ENCODE results near the gene PPP1R9B.
A peak's percentile ranks its signal among the peaks of the same experiment; 100 is the strongest.

Gene PPP1R9B

GRCh38 chr17:50087246-50087911, 63.1 kb downstream of the PPP1R9B start:
- DNase-seq: peak; percentile 66

All from NCI-H146 (cell line).